Hepatic stellate cell (primary cell): ENCODE data around the gene CDKAL1.
"Not testable (repeated sequence)": the region's sequence is repeated elsewhere in the genome, so short reads cannot be mapped to it uniquely, and the experiment has no call there.

Experiments used
- DNase-seq: peaks from one replicate; pipeline ENCODE4 v3.0.0; 2011; ENCODE audit warnings: low spot score

CDKAL1 gene

DNA sequence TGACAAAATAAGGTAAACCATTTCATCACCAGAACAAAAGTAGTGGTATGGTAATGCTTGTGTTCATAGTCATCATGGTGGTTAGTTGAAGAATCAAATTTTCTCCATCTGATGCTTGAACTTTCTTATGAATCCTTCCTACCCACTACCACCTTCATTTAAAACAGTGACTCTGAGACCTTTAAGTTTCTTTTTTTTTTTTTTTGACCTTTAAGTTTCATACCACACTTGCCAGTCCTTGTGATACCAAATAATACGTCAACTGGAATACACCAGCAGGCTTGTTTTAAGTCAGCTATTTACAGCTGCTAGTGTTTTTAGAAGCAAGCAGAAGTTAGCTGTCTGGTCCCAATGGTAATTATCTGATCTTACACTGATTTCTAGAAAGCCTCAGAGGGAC is 645.9 kb downstream of the CDKAL1 start:
- no peak for DNase-seq

DNA sequence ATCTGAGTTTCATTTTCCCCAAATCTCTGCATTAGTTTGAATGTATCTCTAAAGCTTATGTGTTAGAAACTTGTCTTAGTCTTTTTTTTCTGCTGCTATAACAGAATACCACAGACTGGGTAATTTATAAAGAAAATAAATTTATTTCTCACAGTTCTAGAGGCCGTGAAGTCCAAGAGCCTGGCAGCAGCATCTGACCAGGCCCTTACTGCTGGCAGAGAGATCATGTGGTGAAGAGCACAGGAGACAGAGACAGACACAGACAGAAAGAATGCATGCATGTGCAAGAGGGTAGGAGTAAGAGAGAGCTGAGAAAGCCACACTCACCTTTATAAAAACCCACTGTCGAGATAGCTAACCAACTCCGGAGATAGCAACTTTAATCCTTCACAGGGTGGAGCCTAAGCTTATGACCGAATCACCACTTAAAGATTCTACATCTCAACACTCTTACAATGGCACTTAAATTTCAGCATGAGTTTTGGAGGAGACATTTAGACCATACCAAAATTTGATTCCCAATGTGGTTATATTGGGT is 646.6 kb downstream of the CDKAL1 start:
- DNase-seq: no peak

DNA sequence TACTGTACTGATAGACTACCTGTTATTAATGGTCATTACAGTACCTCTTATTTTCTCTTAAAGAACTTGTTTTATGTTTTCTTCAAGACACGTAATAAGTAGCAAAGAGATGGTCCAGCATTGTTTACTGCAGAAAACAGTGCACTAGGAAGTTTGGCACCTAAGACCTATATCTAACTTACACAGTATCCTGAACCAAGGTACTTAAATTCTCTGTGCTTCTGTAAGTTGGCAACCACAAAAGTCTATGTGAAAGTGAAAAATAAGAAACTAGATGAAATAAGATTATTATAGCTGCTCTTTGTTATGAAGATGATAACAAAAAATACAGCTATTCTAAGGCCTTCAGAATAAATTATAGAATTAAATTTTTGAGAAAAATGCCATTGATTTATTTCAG is 647.6 kb downstream of the CDKAL1 start:
- no peak for DNase-seq

DNA sequence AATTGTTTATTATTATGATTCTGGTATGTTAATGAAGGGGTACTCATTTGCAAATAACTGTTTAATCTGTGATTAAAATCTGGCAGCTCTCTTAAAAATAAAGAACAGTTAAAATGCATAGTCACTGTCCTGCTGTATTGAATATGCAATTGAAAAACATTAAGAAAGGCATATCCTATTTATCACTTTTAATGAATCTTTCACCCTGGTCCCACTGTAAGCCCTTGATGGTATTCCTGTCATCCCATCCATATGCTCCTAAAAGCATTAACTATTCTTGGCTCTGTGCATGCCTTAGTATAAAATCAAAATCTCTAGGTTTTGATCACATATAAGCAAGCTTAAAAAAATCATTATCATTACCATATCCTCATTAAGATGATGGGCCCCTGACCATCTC is 648.3 kb downstream of the CDKAL1 start:
- no peak for DNase-seq

DNA sequence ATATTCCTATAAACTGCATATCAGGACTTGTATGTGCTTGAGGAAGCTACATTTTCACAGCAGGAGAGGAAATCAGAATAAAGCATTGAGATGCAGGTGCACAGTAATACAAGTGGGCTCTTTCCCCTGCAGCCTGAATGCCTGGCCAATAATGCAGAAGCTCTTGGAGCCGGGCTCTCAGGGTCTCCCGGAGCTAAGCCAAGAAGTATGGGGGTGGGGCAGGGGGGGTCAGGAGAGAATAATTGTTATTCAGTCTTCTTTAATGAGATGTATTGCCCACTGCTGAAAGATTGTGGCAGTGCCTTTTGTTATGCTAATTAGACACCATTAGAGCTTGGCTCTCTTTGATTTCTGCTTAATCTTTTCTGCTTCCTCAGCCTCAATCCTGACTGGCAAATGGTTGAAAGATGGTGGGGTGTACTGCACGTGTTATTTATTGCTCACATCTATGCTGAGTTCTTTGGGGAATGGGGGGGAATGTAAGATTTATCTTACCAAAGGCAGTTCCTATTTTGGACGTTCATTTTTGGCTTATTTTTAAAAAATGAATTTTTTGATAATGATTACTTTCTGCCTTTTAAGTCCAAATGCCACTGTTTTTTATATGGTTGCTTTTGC is 651.7 kb downstream of the CDKAL1 start:
- DNase-seq: no peak

DNA sequence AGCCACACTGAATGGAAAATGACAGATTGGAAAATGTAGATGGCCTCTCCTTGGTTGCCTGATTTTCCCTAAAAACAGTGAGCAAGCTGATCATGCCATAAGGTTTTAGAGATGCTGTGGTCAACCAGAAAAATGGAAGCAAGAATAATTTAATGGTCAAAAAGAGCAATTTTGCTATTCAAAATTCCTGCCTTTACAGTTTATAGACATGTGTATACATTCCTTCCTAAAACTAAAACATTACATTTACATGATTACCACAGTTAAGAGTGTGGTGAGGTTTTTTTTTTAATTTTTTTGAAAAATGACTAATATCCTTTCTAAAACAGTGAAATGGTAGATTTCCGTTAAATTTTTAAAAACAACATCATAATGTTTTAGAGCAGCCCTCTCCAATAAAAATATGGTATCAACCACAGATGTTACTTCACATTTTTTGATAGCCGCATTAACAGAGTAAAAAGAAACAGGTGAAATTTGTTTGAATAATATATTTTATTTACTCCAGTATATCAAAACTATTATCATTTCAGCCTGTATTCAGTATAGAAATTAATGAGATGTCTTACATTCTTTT is 652.3 kb downstream of the CDKAL1 start:
- no peak for DNase-seq

DNA sequence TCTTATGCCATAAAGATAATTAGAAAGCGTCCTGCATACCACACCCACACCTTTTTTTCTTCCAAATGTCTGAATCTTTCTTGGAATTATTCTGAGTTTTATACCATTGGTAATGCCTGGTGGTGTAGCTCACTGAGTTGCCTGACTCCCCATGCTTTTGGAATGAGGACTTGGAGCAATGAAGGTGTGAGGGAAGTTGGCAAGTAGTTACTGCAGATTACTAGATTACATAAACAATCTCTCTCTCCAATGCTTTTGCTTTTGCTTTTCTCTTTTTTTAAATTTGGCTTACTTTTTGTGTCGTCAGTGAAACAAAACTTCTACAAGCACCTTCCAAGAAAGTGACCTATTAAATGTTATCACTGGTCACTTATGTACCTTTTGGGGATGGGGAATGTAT is 653.2 kb downstream of the CDKAL1 start:
- DNase-seq: no peak

DNA sequence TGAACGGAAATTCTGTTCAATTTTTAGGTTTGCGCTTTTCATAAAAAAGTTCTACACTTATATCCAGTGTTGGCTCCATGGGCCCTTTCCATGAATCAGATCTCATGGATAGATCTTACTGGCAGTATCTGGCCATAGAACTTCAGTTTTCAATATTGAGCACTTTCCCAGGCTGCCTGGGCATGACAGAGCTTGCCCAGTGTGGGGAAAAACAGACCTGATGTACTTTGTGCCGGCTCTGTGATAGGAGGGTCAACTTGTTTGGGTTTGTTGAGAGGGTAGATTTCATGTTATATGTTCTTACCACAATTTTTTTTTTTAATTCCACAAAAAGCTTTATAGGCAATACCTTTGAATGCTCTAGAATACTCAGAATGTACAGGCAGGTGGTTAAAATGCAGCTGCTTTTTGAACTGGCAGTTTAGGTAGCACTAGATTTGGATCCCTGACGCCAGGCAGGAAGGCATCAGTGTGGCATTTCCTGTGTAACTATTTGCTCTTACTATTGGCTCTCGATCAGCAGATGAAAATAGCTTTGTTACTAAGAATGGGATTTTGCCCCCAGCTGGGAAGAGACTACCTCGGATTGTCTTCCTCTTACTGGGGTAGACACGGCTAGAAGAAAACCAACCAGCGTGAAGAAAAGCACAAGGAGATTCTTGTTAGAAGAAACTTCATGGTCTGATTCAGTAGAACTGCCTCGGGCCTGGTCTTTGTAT is 654.4 kb downstream of the CDKAL1 start:
- no peak for DNase-seq

DNA sequence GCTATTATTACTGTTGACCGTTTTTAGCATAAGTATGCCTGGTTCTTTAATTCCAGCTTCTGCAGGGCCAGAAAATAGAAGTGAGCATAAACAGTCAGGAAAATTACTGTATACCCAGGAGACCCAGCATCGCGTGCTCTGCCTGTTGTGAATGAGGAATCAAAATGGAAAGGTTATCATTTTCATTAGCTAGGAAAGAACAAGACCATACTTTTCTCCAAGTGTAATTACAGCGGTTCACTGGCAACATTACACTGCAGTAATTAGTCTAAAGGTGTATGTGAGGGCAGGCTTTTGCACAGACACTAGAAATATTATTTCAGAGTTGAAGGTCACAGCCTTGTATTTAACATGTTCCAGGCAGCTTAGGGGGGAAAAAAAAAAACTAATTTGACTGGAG is 655.5 kb downstream of the CDKAL1 start:
- DNase-seq: no peak

DNA sequence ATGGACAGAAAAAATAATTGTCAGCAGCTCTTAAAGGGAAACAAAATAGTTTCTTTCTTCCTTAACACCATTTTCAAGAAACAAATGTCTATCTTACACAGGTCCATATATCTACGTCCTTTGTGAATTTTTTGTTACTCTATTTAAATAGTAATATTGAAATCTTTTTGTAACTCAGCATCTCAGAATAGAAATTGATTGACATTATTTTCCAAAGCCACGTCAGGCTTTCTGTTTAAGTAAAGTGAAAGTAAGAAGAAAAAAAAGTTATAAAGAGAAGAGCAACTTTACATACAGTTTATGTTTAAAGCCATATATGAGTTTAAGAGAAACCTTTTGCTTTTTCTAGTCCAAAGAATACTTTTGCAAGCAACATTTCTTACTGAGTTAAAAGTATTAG is 656.4 kb downstream of the CDKAL1 start:
- DNase-seq: no peak

DNA sequence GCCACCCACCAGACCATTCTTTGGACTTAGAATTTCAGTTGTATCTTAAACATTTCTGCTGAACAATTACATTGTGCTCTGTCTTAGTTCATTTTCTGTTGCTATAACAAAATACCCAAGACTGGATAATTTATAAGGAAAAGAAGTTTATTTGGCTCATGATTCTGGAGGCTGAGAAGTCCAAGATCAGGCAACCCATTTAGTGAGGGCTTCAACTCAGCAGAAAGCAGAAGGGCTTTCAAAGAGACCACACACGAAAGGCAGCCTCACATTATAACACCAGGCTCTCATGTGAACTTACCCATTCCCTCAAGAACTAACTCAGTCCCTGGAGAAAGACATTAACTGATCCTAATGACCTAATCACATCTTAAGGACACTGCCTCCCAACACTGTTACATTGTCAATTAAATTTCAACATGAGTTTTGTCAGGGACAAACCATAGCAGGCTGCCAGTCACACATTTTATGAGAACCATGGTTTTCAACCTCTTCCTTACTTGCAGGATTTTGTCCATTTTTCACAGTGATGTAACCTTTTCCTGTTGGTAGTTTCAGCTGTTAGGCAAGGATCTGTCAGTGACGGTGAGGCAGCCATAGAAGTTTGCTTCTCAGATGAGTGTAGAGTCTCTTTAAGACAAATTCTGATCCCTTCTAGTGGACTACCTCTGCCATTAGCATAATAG is 659.7 kb downstream of the CDKAL1 start:
- DNase-seq: no peak

DNA sequence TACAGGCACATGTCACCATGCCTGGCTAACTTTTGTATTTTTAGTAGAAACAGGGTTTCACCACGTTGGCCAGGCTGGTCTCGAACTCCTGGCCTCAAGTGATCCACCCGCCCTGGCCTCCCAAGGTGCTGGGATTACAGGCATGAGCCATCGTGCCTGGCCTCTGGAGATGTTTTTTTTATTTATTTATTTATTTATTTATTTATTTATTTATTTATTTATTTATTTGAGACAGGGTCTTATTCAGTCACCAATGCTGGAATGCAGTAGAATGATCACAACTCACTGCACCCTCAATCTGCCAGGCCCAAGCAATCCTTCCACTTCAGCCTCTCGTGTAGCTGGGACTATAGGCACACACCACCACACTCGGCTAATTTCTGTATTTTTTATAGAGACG is 661.0 kb downstream of the CDKAL1 start:
- DNase-seq: not testable (repeated sequence)

DNA sequence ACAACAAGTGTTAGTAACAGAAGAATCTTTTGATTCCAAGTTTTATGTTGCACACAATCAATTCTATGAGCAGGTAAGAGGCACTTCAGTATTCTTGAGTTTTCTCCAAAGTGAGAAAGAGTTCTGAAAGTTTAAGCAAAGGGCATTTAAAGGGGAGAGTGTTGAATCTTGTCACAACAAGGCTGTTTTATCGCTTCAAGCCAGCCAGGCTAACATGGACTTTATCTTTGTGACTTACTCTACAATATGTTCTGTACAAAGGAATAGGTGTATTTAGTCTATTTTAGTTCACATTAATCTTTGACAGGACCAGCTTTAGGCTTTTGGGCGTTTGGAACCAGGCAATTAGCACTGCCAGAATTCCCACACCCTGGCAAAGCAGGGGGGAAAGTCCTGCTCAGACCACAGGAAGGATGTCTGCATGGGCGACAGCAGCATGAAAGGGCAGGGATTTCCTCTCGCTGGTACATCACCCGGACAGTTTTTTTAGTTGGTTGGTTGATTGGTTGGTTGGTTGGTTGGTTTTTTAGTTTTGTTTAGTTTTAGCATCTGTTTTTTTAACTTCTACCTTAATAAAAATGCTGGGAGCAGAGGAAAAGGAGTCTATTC is 663.9 kb downstream of the CDKAL1 start:
- no peak for DNase-seq

DNA sequence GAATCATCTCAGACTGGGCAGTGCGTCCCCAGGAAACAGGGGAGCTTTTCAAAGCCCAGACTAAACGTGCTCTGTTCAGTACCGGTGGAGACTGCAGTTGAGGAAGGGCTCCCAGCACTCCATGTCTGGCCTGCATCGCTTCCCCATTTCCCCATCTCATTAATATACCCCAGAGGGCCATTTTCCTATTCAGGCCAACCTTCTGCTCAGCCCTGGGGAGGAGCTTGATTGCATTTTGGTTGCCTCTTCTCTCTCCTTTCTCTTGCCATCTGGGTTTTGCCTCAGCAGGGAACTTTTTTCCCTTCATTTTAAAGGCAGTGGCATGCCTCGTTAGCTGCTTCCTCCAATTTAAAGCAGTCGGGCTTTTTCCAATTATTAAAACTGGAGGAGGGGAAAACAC is 665.0 kb downstream of the CDKAL1 start:
- no peak for DNase-seq

DNA sequence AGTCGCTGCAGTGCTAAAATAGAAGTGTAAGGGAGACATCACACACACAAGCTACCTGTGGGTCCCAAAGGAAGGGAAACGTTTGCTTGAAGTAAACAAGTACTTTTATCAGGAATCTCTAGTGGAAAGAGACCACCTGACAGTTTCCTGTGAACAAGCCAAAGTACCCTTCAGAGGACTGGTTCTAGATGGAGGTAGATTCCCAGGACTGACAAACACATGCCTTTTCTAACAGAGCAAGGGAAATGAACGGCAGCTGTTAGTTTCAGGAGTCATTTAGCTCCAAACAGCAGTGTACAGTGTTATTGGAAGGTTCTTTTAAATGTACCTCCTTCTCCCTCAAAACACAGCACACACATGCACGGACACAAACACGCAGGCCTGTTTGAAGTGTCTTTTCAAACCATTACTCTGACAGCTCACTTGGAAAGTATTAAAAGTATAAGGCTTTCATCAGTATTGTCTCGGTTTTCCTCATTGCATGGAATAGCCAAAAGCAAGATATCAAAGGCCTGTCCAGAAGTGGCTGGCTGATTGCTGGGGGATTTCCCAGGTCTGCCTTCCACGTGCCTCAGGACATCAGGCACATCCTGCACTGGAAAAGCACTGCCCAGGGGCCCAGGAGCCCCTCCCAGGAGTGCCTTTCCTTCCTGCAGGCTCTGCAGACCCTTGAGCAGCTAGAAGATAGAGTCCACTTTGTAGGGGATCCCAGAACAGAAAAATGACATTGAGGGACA is 666.0 kb downstream of the CDKAL1 start:
- DNase-seq: no peak

DNA sequence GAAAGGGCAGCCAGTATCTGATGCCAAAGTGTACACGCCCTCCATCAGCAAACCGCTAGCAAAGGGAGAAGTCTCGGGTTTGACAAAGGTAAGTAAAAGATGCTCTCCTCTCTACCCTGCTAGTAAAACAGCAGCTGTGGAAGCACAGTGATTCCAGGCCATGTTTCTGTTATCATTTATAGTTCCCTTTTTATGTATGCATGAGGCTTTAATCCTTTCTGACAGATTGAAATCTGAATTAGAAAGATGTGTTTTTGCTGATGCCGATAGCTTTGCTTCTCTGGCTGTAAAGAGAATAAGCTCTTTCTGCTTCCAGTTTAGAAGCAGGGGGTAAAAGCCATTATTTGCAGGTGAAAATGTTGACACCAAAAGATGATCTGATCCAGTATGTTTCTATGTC is 666.9 kb downstream of the CDKAL1 start:
- DNase-seq: no peak

DNA sequence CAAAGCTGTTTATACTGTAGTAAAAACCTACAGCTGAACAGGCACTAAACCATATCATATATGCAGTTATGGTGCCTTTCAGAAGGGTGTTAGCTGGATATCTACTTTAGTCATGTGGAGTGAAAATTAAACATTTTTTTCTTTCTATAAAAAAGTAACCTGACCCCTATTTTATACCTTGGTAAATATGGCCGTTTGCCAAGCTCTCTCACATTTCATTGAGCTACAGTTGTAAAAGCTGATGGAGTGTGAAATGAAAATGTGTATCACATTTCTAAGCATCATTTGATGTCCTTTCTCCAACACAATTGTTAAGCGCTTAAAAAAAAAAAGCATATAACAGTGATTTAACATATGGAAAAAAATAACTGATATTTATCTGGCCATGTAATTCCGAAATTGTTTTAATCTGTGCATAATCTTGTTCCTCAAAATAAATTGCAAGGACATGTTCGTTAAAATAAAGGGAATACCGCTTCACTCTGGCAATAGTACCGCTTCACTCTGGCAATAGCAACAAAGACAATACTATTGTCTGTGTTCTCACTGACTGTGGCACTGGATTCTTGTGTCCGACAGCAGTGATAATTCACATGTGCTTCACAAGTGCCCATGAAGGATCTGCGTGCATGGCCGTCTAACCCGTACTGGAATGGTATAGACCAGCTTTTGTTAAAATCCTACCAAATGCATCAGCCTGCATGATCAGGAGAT is 667.5 kb downstream of the CDKAL1 start:
- DNase-seq: no peak

DNA sequence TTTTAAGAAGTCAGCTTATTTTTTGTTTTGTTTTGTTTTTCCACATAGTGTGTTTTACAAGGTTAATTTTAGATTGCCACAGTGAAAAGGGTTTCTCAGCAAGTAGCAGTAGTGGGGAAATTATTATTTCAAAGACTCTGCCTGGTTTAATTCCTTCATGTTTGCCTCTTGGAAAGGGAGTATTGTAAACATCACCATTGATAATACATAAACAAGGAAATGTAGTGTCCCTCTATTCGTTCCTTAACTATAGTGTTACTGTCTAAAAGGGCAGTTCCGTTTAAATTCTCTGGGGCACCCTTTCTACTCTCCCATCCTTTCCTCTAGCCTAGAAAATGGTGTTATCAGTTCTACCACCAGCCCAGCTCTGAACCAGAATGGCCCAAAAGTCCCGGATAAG is 668.3 kb downstream of the CDKAL1 start:
- no peak for DNase-seq

DNA sequence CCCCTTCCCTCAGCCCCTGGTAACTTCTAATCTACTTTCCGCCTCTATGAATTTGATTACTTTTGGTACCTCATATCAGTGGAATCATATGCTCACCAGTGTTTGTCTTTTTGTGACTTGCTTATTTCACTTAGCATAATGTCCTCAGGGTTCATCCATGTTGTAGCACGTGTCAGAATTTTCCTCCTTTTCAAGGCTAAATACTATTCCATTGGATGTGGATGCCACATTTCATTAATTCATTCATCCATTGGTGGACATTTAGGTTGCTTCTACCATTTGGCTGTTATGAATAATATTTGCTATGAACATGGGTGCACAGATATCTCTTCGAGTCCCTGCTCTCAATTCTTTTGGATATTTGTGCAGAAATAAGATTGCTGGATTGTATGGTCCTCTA is 670.7 kb downstream of the CDKAL1 start:
- DNase-seq: no peak

DNA sequence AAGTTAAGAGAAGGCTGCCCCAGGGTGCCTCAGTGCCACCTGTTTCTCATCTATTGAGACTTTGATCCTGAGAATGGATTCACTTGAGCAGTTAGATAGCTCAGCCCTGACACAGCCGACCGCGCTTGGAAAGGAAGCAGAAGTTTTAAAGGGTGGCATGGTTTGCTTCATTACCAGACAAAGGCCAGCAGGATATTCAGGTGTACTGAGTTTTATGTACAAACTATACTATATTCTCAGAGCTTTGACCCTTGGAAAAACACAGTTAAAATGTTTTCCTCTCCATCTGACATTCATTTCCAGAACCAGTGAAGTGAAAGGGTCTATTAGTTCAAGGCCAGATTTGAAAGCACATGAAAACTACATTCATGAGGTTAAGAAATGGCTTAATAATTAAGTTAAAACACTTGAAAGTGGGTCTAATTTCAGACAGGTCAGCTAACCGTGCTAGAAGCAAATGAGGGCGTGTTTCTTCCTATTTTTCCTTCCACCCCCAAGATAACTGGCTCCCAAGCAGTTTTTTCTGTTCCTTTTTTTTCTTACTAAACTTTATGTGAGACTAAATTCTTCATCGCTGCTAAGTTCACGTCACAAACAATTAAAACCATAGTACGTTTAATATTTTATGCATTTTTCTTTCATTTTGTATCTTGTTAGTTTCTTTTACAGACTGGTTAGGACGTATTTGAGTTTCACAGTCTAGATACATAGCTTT is 674.0 kb downstream of the CDKAL1 start:
- no peak for DNase-seq
